Right kidney (tissue), 1 donor: ENCODE measurements around the gene CCDC85C.

Experiments
- DNase-seq: peaks from one replicate; pipeline ENCODE4 v3.0.0-alpha.2; 2016

The CCDC85C gene

DNA sequence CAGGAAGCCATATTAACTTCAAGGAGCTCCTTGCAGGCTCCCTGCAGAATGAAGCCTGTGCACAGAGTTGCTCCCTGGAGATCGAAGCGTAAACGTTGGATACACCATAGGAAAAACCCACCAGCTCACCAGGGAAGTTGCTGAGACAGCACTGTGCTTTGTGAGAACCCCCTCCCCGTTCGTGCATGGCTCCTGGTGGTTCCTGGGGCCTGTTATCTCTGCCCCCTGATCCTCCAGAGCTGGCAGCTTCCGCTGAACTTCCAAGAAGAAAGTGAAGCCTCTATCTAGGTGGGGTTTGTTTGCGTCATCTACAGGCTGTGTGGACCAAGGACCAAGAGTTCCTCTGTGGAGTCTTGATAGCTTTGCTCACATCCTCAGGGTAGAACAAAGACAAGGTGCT lies 2.4 kb upstream of the CCDC85C start:
- no peak for DNase-seq

- peak; percentile 74 for DNase-seq
These were observed 1.4 kb upstream of the CCDC85C start for GRCh38 chr14:99605299-99605961.

DNA sequence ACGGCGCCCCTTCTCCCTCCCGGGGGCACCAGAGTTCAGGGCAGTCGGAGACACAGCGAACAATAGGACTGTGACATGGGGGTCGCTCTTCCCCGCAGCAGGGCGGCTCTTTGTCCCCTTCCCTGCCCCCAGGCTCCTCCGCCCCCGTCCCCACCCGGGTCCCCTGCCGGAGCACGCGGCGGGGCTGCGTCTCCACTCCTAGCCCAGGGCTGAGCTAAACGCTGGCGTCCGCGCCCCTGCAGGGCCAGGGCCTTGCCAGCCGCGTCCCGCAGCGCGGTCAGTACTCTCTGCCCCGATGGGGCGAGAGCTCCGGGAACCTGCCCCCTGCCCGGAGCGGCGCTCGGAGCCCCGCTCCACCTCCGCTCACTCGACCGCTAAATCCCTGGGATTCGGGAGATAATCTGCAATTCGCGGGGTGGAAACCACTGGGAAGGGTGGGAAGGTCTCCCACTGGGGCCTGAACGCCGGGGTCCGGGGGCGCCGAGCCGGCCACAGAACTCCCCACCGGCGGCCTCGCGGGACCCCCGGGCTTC lies 825 bp upstream of the CCDC85C start:
- peak; percentile 83 for DNase-seq

DNA sequence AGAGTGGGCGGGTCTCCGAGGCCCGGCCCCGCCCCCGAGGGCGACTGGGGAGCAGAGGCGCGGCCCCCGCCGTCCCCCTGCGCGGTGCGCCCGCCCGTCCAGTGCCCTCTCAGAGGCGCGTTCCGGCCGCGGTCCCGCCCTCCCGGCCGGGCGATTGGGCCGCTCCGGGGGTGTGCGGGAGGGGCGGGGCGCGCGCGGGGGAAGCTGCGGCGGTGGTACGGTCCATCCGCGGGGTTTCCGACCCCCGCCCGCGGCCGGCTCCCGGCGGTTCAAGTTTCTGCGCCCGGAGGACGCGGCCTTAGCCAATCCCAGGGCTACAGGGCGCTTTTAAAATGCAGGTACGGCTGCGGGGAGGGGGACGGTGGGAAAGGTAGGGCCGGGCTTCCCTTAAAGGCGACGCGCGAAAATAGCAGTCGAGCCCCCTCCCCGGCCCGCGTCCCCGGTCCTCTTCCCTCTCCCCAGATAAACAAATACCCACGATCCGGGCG lies 315 bp upstream of the CCDC85C start:
- DNase-seq = peak; percentile 87

DNA sequence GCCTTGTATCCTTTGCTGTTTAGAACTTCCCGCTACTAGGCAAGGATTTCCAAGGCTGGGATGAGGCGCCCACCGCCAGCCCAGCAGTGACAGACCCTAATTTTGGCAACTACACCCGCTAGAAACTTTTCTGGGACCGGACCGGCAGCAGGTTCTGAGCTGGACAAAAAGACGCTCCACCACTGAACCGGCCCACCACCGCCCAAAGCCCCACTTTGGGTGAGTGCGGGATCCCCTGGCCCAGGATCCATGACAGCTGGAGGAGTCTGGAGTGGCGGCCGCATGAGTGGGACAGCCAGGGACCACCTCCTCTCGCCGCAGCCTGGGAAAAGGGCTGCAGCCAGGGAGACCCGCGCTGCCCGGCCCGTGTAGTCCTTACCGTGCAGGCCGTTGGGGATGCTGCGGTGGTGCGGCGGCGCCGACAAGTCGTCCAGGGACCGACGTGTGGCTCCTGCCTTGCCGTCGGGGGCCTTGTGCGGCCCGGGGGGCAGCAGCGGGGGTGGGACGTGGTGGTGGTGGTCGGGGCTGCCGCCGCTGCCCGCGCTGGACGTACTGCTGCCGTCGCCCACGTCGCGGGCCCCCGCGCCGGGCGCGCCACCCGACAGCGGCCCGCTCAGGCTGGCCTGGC lies 1.1 kb downstream of the CCDC85C start:
- peak; percentile 64 for DNase-seq

DNA sequence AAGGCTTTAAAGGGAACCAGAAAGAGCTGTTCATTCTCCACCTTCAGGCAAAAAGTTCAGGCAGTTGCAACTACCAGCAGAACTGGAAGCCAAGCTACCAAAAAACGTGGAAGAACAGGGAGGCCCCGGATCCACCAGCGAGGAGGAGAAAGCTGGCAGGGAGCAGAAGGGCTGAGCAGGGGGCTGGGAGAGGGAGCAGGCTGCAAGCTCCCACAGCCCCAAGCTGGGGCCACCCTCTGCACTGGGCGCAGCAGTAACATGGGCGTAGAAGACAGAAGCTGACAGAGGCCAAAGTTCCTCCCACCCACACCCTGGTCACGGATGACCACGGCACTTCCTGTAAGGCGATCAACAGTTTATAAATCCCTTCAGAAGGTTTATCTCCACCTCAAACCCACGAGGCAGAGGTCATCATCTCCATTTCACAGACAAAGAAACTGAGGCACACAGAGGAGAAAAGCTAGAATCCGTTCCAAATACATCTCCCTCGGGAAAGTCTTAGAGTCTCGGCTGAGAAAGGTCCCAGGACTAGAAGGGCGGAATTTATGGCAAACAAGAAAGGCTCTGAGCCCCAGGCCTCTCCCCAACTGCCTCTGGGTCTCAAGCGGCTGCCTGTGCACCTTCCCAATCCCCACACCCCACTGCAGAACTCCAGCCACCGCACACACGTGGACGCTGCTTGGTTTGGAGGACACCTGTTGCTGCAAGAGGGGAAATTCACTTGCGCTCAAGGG lies 1.8 kb downstream of the CCDC85C start:
- DNase-seq = peak; percentile 61

DNA sequence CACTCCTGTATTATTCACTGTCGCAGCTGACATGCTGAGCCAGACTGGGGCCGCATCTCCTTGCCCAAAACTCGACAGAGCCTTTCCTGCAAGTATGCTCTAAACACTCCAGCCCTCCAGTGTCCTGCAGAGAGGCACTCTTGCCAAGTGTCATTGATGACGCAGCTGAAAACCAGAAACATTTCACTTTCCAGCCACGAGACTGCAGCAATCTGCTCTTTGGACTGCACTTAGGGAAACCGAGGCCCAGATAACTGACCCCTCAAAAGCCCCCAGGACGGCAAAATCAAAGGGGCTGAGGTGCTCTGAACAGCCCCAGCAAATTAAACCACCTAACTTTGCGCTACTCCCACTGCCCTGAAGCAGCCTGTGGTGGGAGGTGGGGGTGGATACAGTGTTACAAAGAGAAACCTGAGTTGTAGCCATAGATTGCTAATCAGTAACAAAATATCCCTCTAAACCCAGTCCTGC lies 2.6 kb downstream of the CCDC85C start:
- peak; percentile 49 for DNase-seq

DNA sequence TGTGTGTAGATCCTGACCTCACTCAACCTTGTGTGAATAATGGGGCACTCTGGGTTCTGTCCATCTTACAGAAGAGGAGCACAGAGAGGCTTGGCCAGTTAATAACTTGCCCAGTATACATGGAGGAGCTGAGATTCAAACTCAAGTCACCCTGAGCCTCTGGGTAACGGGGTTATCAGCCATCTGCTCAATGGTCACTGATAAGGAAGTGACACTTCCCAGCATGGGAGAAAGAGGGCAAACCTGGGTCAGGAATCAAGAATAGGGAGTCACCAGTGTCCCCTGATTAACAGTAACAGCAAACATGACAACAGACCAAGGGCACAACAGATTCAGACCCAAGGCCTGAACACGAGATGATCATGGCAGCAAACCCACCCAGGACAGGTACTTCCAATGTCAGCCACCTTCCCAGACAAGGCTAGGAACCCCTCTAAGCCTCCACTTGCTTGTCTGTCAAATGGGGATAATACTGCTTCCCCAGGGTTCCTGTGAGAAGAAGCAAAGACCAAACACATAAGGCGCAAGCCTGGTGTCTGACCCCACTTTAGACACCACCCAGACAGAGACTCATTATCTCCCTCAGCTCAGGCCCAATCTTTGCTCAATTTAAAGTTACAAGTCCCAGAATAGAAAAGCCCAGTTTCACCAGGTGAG lies 3.6 kb downstream of the CCDC85C start:
- no peak for DNase-seq

DNA sequence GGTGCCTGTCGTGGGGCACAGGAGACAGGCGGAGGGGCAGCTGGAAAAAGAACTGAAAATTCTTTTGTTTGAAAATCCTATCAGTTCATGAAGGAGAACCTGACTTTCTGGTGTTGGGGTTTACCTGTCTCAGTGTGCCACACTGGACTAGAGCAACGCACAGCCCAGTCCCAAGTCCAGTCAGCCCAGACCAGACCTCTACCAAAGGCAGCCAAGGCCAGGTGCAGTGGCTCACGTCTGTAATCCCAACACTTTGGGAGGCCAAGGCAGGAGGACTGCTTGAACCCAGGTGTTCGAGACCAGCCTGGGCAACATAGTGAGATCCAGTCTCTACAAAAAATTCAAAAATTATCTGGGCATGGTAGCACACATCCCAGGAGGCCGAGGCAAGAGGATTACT lies 4.6 kb downstream of the CCDC85C start:
- no peak for DNase-seq

GRCh38 chr14:99598774-99599173 lies 5.2 kb downstream of the CCDC85C start:
- no peak for DNase-seq

- DNase-seq = no peak
These were observed 6.0 kb downstream of the CCDC85C start for GRCh38 chr14:99597911-99598600.

DNA sequence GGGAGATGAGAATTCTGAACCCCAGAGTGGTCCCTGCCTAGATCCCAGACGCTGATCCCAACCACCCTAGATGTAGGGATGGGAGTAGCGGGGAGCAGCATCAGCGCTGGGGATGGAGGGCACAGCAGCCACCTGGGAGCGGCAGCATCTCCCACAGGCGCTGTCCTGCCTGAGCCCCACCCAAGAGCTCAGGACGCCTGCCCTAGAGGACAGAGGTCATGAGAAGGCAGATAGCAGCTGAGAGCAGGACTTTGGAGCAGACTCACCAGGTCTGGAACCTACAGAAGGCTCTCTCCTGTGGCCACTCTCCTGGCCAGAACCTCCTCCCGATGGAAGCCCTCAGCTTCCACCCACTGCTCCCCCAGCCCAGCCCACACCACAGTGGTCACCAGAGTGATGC lies 7.2 kb downstream of the CCDC85C start:
- no peak for DNase-seq

GRCh38 chr14:99596071-99596627 lies 7.9 kb downstream of the CCDC85C start:
- DNase-seq = no peak

- DNase-seq = no peak
These were observed 8.5 kb downstream of the CCDC85C start for GRCh38 chr14:99595524-99595923.

DNA sequence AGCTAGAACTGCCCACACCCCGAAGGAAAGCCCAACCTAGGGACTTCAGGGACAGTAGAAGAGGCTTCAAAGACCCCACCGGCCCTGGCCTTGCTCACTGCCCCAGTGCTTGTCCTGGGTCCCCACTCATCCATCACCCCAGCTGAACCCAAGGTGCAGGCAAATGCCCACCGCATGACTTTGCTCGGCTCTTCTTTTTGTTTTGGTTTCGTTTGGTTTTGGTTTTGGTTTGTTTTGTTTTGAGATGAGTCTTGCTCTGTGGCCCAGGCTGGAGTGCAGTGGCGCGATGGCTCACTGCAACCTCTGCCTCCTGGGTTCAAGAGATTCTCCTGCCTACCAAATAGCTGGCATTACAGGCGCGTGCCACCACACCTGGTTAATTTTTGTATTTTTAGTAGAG lies 9.0 kb downstream of the CCDC85C start:
- DNase-seq = no peak

DNA sequence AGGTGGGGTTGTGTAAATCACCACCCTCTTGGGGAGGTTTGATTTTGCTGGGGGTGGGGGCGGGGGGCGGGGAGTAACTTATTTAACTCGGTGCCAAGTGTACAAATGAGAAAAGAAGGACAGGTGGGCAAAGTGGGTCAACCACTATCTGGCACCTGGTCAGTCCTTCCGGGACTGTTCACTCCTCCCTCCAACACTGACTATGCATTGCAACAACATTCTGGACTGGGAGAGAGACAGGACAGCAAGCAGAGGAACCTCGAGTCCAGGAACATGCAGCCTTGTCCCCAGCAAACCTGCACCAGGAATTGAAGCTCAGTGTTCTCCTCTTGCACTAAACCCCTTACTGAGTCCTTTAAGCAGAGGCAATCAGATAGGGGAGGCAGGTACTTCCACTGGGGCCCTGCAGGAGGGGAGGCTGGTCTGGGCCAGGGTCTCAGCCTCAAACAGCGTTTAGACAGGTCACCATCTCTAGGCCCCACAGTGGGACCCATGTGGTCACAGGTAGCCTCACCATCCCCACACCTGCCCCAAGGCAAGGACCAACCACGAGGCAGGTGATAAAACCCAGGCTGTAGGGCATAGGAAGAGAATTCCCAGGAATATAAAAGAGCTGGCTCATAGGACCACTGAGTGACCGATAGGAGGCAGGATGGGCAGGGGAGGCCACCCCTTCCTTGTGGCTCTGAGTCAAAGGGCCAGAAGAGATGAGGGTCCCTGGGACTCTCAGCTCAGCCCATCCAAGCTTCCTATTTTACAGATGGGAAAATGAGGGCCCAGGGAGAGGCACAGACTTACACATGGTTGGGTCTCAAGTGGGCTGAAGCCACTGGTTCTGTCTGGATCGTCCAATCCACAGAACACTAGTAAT lies 9.8 kb downstream of the CCDC85C start:
- DNase-seq = no peak

DNA sequence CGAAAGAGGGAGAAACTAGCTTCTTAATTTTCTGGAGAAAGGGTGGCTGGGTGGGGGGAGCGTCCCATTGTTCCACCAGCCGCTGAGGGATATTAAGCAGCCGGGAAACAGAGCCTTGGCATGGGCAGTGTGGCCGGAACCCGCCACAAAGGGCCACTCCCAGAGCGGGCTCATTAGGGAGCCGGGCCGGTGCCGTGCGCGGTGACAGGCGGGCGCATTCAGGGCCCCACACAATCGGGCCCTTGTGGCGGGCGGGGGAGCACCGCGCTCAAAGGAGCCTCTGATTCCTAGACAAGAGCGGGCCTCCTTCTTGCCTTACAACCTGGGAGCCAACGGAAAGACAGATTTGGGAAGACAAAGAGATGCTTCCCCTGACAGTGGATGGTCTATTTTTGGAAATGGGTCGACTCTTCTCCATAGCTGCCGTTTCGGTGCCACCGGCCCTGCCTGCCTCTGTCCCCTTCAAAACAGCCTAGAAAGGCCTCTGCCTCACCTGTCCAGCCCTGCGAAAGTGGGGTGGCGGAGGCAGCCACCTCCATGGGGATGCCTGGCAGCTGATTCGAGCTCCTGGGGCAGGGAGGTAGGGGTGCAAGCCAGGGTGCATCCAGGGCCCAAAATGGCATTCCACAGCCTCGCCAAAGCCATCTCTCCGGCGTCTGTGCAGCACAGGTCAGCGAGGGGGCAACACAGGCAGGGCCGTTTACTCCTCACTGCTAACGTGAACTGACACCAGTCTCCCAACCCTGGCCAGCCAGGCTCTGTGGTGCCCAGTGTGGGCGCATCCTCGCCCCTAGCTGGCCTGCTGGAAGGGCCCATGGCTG lies 10.9 kb downstream of the CCDC85C start:
- no peak for DNase-seq

DNA sequence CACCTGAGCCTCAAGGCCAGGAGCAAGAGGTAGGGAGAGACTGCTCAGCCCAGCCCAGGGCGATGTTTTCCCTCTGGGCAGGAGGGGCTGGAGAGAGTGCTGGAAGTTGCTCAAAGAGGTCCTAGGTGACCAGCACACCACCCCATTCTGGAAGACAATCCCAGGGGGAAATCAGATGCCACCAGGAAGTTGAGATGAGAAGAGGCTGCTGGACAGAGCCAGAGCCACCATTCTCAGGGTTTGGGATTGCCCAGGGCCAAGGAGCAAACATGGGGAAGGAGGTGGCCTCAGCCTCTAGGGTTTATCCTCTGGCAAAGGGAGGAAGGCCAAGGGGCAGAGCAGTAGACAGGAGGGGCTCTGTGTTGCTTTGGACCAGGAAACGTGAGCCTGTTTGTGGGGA lies 11.6 kb downstream of the CCDC85C start:
- DNase-seq = no peak

GRCh38 chr14:99590746-99591555 lies 13.1 kb downstream of the CCDC85C start:
- no peak for DNase-seq
